ENCODE measurements around the gene DOCK9.

The DOCK9 gene

GRCh38 chr13:98885600-98885999 lies 92.3 kb downstream of the DOCK9 start:
- Histone ChIP-seq H3K4me3 (ENCODE audit: low read depth, low read length) (no peak overlapping the region), H3K36me3 (peaks cover 52% of the 10 kb centered on the region), H3K9me3 (ENCODE audit: severe bottlenecking) (no peaks in the 10 kb centered on the region), H3K27ac (no peak overlapping the region), H3K27me3 (ENCODE audit: insufficient read depth, low read depth, severe bottlenecking) (no peaks in the 10 kb centered on the region)
- TF ChIP-seq CTCF (IDR thresholded peaks at IDR 0.05; ENCODE audit: low read depth, low read length), result no peak
- no peak for DNase-seq

- H3K27me3 ChIP-seq (ENCODE audit: insufficient read depth, low read depth, severe bottlenecking), result no peaks in the 10 kb centered on the region
Observed at GRCh38 chr13:98883998-98884397, 93.9 kb downstream of the DOCK9 start.

GRCh38 chr13:98881390-98881789 lies 96.5 kb downstream of the DOCK9 start:
- no peak for TF ChIP-seq CTCF (IDR thresholded peaks at IDR 0.05; ENCODE audit: low read depth, low read length)
- peaks cover 74% of the 10 kb centered on the region for H3K36me3 ChIP-seq

More at GRCh38 chr13:98883998-98884397, 93.9 kb downstream of the DOCK9 start:
- DNase-seq, result no peak
- Histone ChIP-seq H3K9me3 (ENCODE audit: severe bottlenecking) (no peaks in the 10 kb centered on the region), H3K27ac (no peak overlapping the region), H3K36me3 (peaks cover 68% of the 10 kb centered on the region), H3K4me3 (ENCODE audit: low read depth, low read length) (no peak overlapping the region)
- no peak for TF ChIP-seq CTCF (IDR thresholded peaks at IDR 0.05; ENCODE audit: low read depth, low read length)

GRCh38 chr13:98880677-98881076 lies 97.2 kb downstream of the DOCK9 start:
- Histone ChIP-seq H3K36me3 (peaks cover 79% of the 10 kb centered on the region), H3K27ac (no peak overlapping the region)

More at GRCh38 chr13:98881390-98881789, 96.5 kb downstream of the DOCK9 start:
- Histone ChIP-seq H3K9me3 (ENCODE audit: severe bottlenecking) (no peaks in the 10 kb centered on the region), H3K27ac (no peak overlapping the region), H3K27me3 (ENCODE audit: insufficient read depth, low read depth, severe bottlenecking) (no peaks in the 10 kb centered on the region), H3K4me3 (ENCODE audit: low read depth, low read length) (no peak overlapping the region)
- DNase-seq, result no peak

GRCh38 chr13:98879957-98880356 lies 97.9 kb downstream of the DOCK9 start:
- no peaks in the 10 kb centered on the region for H3K9me3 ChIP-seq (ENCODE audit: severe bottlenecking)
- no peak overlapping the region for H3K4me3 ChIP-seq (ENCODE audit: low read depth, low read length)
- no peaks in the 10 kb centered on the region for H3K27me3 ChIP-seq (ENCODE audit: insufficient read depth, low read depth, severe bottlenecking)
- peaks cover 80% of the 10 kb centered on the region for H3K36me3 ChIP-seq
- no peak for TF ChIP-seq CTCF (IDR thresholded peaks at IDR 0.05; ENCODE audit: low read depth, low read length)
- H3K27ac ChIP-seq, result no peak overlapping the region
- DNase-seq, result no peak

More at GRCh38 chr13:98880677-98881076, 97.2 kb downstream of the DOCK9 start:
- Histone ChIP-seq H3K9me3 (ENCODE audit: severe bottlenecking) (no peaks in the 10 kb centered on the region), H3K27me3 (ENCODE audit: insufficient read depth, low read depth, severe bottlenecking) (no peaks in the 10 kb centered on the region), H3K4me3 (ENCODE audit: low read depth, low read length) (no peak overlapping the region)
- DNase-seq, result no peak
- TF ChIP-seq CTCF (IDR thresholded peaks at IDR 0.05; ENCODE audit: low read depth, low read length), result no peak

GRCh38 chr13:98879127-98879520 lies 98.7 kb downstream of the DOCK9 start:
- H3K36me3 ChIP-seq, result peaks cover 73% of the 10 kb centered on the region
- no peaks in the 10 kb centered on the region for H3K27me3 ChIP-seq (ENCODE audit: insufficient read depth, low read depth, severe bottlenecking)
- H3K9me3 ChIP-seq (ENCODE audit: severe bottlenecking), result no peaks in the 10 kb centered on the region
- peak; percentile 72 for TF ChIP-seq CTCF (IDR thresholded peaks at IDR 0.05; ENCODE audit: low read depth, low read length)
- no peak overlapping the region for H3K4me3 ChIP-seq (ENCODE audit: low read depth, low read length)
- peak overlapping the region; percentile 42 for H3K27ac ChIP-seq
- DNase-seq, result peak; percentile 45
